Peyer's patch (tissue), 4 donors: ENCODE data around the gene PNLIPRP2. TPM values are rescaled to one million over a fixed set of nuclear protein-coding genes. Genes with fewer than 3 reads are reported as not detected.

Experiments
- DNase-seq, 3 donors: peaks; one replicate each; pipeline ENCODE4 v3.0.0-alpha.2; 2017 to 2019
- H3K27ac ChIP-seq, 4 donors: fragments of 200-600 bp; sonication (generic); one replicate each; pipeline ENCODE4 v1.5.1; 2016 to 2019
- H3K27me3 ChIP-seq, 2 donors: fragments of 200-600 bp; sonication (generic); one replicate each; pipeline ENCODE4 v1.5.1; 2019
- H3K36me3 ChIP-seq, 3 donors: fragments of 200-600 bp; sonication (generic); one replicate each; pipeline ENCODE4 v1.5.1; 2016 to 2019
- H3K4me1 ChIP-seq, 4 donors: fragments of 200-600 bp; sonication (generic); one replicate each; pipeline ENCODE4 v1.5.1; 2016 to 2019
- H3K4me3 ChIP-seq, 4 donors: fragments of 200-600 bp; sonication (generic); 1 replicate in 3 of 4; 2 replicates in 1 of 4; pipeline ENCODE4 v1.5.1; 2016 to 2019; ENCODE audit warnings: mild to moderate bottlenecking in 1 of 4
- H3K9me3 ChIP-seq, 4 donors: fragments of 200-600 bp; sonication (generic); one replicate each; pipeline ENCODE4 v1.5.1; 2016 to 2019; ENCODE audit warnings: mild to moderate bottlenecking in 1 of 4
- POLR2A ChIP-seq, 2 donors: fragments of 450-650 bp; IDR thresholded peaks; one replicate each; pipeline ENCODE4 v1.5.1; 2017; ENCODE audit warnings: antibody characterized with exemption in 2 of 2, mild to moderate bottlenecking in 2 of 2, moderate library complexity in 2 of 2
- total RNA-seq, 4 donors: library from RNA; depleted of rRNA; stranded (reverse); fragments of >200 nt; gene quantifications; one replicate each; pipeline ENCODE4 v1.1.0, GENCODE V29; 2016
- TF ChIP-seq, protein P1 (sequence below), 6 experiments: fragments of 450-650 bp in 4 of 6; fragments of 200-600 bp in 2 of 6; sonication (generic) in 1 of 6; IDR thresholded peaks; one replicate each; pipeline ENCODE4 v1.5.1; 2017 to 2019; ENCODE audit warnings: antibody characterized with exemption in 6 of 6, mild to moderate bottlenecking in 3 of 6, moderate library complexity in 1 of 6

Gene PNLIPRP2
- total RNA-seq, 4 donors from 2014 or later: 9.9 to 161 (median 76.5) TPM

DNA sequence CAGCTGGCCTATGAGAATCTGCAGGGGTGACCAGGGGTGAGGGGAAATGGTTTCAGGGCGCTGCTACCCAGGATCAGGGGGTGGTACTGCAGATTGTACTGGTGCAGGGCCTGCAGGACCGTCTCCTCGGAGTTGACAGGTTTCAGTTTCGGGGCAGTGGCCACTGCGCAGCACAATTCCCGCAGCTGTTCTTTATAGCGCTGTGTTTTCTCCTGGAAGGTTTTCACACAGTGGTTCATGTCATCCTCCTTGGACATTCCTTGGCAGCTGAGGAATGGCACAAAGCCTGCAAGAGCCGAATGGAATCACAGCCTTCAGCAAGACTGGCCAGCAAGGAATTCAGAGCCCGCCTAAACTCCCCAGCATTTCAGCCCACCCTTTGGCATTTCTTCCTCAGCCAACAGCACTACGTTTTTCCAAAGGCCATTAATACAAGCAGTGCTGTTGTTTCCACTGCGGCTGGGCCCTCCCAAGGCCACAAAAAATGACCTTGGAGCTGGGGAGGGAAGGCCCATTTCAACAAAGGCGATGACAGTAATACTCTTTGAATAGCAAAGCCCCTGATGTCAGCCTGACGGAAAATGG lies 44.9 kb downstream of the PNLIPRP2 start:
- TF ChIP-seq POLR2A (IDR thresholded peaks at IDR 0.05): no peak
- TF ChIP-seq, protein P1, sequence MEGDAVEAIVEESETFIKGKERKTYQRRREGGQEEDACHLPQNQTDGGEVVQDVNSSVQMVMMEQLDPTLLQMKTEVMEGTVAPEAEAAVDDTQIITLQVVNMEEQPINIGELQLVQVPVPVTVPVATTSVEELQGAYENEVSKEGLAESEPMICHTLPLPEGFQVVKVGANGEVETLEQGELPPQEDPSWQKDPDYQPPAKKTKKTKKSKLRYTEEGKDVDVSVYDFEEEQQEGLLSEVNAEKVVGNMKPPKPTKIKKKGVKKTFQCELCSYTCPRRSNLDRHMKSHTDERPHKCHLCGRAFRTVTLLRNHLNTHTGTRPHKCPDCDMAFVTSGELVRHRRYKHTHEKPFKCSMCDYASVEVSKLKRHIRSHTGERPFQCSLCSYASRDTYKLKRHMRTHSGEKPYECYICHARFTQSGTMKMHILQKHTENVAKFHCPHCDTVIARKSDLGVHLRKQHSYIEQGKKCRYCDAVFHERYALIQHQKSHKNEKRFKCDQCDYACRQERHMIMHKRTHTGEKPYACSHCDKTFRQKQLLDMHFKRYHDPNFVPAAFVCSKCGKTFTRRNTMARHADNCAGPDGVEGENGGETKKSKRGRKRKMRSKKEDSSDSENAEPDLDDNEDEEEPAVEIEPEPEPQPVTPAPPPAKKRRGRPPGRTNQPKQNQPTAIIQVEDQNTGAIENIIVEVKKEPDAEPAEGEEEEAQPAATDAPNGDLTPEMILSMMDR (IDR thresholded peaks at IDR 0.05): no peak
- Histone ChIP-seq H3K36me3 (no peaks in the 10 kb centered on the region), H3K4me1 (peaks cover 0 to 5% (median 0%) of the 10 kb centered on the region in 4 donors), H3K4me3 (peak overlapping the region in 1 of 4 donors; percentile 17), H3K27ac (no peak overlapping the region), H3K27me3 (no peaks in the 10 kb centered on the region), H3K9me3 (no peaks in the 10 kb centered on the region)
- DNase-seq: no peak

DNA sequence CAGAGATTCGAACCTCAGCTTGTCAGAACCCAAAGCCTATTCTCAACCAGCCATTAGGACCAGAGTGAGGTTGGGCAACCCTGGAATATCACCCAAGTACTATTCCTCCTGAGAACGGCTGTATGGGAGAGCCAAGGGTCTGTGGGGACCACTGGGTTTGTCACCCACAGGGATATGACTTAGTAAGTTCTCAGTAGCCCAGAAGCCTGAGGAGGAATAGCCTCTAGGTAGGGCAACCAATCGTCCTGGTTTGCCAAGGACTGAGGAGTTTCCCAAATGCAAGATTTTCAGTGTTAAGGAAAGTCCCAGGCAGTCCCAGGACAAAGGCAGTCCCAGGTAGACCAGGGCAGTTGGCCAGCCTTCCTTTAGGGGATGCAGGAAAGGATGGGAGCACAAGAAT lies 46.7 kb downstream of the PNLIPRP2 start:
- Histone ChIP-seq H3K36me3 (no peaks in the 10 kb centered on the region), H3K4me1 (peaks cover 0 to 5% (median 0%) of the 10 kb centered on the region in 4 donors), H3K4me3 (no peak overlapping the region), H3K27ac (no peak overlapping the region), H3K9me3 (no peaks in the 10 kb centered on the region), H3K27me3 (no peaks in the 10 kb centered on the region)
- TF ChIP-seq POLR2A (IDR thresholded peaks at IDR 0.05): no peak
- TF ChIP-seq, protein P1 (IDR thresholded peaks at IDR 0.05): no peak
- DNase-seq: no peak

DNA sequence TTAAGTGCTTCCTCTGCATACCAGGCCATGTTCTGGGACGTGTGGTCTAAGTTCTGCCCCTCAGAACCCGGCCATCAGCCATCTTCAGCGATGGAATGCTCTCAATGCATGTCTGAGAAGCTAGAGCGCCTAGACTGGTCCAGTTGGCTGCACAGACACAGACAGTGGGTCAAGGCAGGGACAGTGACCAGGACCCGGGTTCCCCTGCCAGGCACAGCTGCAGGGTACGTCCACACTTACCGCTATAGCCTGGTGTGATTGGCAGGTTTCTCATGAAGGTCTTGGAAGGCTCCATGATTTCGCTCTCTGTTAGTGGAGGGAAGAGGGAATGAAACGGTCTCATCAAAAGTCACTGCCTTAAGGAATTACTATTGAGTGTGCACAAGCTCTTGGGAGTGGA lies 47.3 kb downstream of the PNLIPRP2 start:
- H3K9me3 ChIP-seq: no peaks in the 10 kb centered on the region
- DNase-seq: no peak

DNA sequence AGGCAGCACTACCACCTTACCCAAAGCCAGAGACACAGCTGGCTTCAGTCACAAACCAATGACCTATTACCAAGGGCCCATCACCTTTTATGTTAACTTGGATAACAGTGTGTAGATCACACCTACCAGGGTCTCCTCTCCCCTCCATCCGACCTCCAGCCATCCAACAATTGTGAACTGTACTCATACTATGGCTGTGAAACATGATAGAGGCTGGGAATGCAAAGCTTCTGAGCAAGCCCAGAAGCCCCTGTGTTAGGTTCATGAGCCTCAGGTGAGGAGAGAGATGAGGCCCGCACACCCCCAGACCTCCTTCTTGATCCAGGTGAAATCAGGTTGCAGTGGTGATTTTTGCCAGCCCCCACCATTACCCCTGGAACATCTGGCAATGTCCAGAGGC lies 47.7 kb downstream of the PNLIPRP2 start:
- Histone ChIP-seq H3K9me3 (no peaks in the 10 kb centered on the region), H3K27me3 (no peaks in the 10 kb centered on the region), H3K4me1 (peaks cover 0 to 5% (median 0%) of the 10 kb centered on the region in 4 donors), H3K36me3 (no peaks in the 10 kb centered on the region), H3K27ac (no peak overlapping the region), H3K4me3 (no peak overlapping the region)
- TF ChIP-seq POLR2A (IDR thresholded peaks at IDR 0.05): no peak
- TF ChIP-seq, protein P1 (IDR thresholded peaks at IDR 0.05): no peak
- DNase-seq: no peak

More for the DNA sequence above, 47.3 kb downstream of the PNLIPRP2 start:
- Histone ChIP-seq H3K36me3 (no peaks in the 10 kb centered on the region), H3K4me3 (no peak overlapping the region), H3K27me3 (no peaks in the 10 kb centered on the region), H3K4me1 (peaks cover 0 to 5% (median 0%) of the 10 kb centered on the region in 4 donors), H3K27ac (no peak overlapping the region)
- TF ChIP-seq, protein P1 (IDR thresholded peaks at IDR 0.05): no peak
- no peak for TF ChIP-seq POLR2A (IDR thresholded peaks at IDR 0.05)

DNA sequence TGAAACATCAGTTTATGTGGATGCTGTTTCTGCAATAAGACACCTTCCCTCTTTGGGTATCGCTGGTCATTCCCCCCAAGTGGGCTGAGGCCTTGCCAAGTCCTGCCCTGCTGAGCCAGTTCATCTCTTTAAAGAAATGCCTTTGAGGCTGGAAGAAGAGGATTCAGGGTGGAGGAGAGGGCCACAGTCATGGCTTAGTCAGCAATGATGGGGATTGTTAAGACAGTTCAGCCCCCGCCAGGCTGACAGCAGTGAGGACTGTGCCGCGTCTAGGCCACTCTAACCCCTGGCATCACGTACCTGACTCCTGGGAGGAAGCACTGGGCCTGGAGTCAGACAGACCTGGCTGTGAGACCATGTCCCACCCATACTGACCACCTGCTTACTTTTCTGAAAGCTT lies 48.3 kb downstream of the PNLIPRP2 start:
- no peaks in the 10 kb centered on the region for H3K36me3 ChIP-seq
- H3K4me1 ChIP-seq: peaks cover 0 to 5% (median 0%) of the 10 kb centered on the region in 4 donors
- no peak overlapping the region for H3K27ac ChIP-seq
- no peaks in the 10 kb centered on the region for H3K9me3 ChIP-seq
- H3K27me3 ChIP-seq: no peaks in the 10 kb centered on the region
- DNase-seq: no peak
- no peak overlapping the region for H3K4me3 ChIP-seq
- TF ChIP-seq POLR2A (IDR thresholded peaks at IDR 0.05): no peak
- TF ChIP-seq, protein P1 (IDR thresholded peaks at IDR 0.05): no peak
